Mesenchymal stem cell (in vitro differentiated cells and primary cell): ENCODE data around the gene PNPLA1.
A peak's percentile ranks its signal among the peaks of the same experiment; 100 is the strongest.

Experiments
- DNase-seq: peaks from one replicate; pipeline ENCODE4 v3.0.0-alpha.2; 2013
- H2AFZ ChIP-seq: one replicate; pipeline ENCODE4 v1.6.1; 2013; ENCODE audit warnings: low read depth, mild to moderate bottlenecking, control low read depth, inconsistent platforms, low read length, moderate library complexity
- H2AK5ac ChIP-seq: 2 replicates; pipeline ENCODE4 v1.6.1; 2013; ENCODE audit warnings: low read length, moderate library complexity, mild to moderate bottlenecking, inconsistent platforms; ENCODE audit not compliant: severe bottlenecking
- H2BK120ac ChIP-seq: one replicate; pipeline ENCODE4 v1.6.1; 2013; ENCODE audit warnings: low read depth, mild to moderate bottlenecking, inconsistent platforms, low read length, moderate library complexity
- H2BK12ac ChIP-seq, 2 experiments: one replicate each; pipeline ENCODE4 v1.6.1; 2013; ENCODE audit warnings: inconsistent platforms in 2 of 2, low read length in 2 of 2, mild to moderate bottlenecking in 2 of 2, moderate library complexity in 2 of 2, control low read depth in 1 of 2
- H2BK15ac ChIP-seq: one replicate; pipeline ENCODE4 v1.6.1; 2013; ENCODE audit warnings: mild to moderate bottlenecking, low read depth, inconsistent platforms; ENCODE audit not compliant: poor library complexity, severe bottlenecking
- H2BK5ac ChIP-seq: 2 replicates; pipeline ENCODE4 v1.6.1; 2013; ENCODE audit warnings: low read depth, mild to moderate bottlenecking, low read length, control low read depth, inconsistent platforms; ENCODE audit not compliant: poor library complexity, severe bottlenecking
- H3K14ac ChIP-seq, 2 experiments: one replicate each; pipeline ENCODE4 v1.6.1; 2013; ENCODE audit warnings: inconsistent platforms in 2 of 2, low read length in 2 of 2, control low read depth in 1 of 2, mild to moderate bottlenecking in 1 of 2, moderate library complexity in 1 of 2
- H3K18ac ChIP-seq, 2 experiments: one replicate each; pipeline ENCODE4 v1.6.1; 2013; ENCODE audit warnings: inconsistent platforms in 2 of 2, low read length in 2 of 2, control low read depth in 1 of 2, low read depth in 1 of 2, mild to moderate bottlenecking in 1 of 2
- H3K23ac ChIP-seq, 2 experiments: one replicate each; pipeline ENCODE4 v1.6.1; 2013; ENCODE audit warnings: inconsistent platforms in 2 of 2, low read length in 2 of 2, mild to moderate bottlenecking in 2 of 2, moderate library complexity in 2 of 2, control low read depth in 1 of 2
- H3K27ac ChIP-seq: 2 replicates; pipeline ENCODE4 v1.5.1; 2013; ENCODE audit warnings: mild to moderate bottlenecking, moderate library complexity, low read length, control low read depth, inconsistent platforms; ENCODE audit not compliant: poor library complexity, severe bottlenecking
- H3K27me3 ChIP-seq, 2 experiments: 2 replicates each; pipeline versions ENCODE4 v1.6.1 to v1.7.0; 2013; ENCODE audit warnings: low read length in 2 of 2, mild to moderate bottlenecking in 2 of 2, moderate library complexity in 2 of 2, control low read depth in 1 of 2, inconsistent platforms in 1 of 2; ENCODE audit not compliant: control insufficient read depth in 1 of 2, insufficient read depth in 1 of 2
- H3K36me3 ChIP-seq, 2 experiments: 2 replicates each; pipeline versions ENCODE4 v1.6.1 to v1.7.0; 2013; ENCODE audit warnings: low read length in 2 of 2, control low read depth in 1 of 2, inconsistent platforms in 1 of 2, low read depth in 1 of 2, mild to moderate bottlenecking in 1 of 2; ENCODE audit not compliant: insufficient read depth in 2 of 2, control insufficient read depth in 1 of 2
- H3K4ac ChIP-seq, 2 experiments: one replicate each; pipeline ENCODE4 v1.6.1; 2013; ENCODE audit warnings: inconsistent platforms in 2 of 2, low read length in 2 of 2, mild to moderate bottlenecking in 2 of 2, moderate library complexity in 2 of 2, control low read depth in 1 of 2, low read depth in 1 of 2
- H3K4me1 ChIP-seq: 2 replicates; pipeline ENCODE4 v1.6.1; 2013; ENCODE audit warnings: low read depth, low read length, control low read depth; ENCODE audit not compliant: control insufficient read depth, insufficient read depth
- H3K4me2 ChIP-seq: 2 replicates; pipeline ENCODE4 v1.6.1; 2013; ENCODE audit warnings: low read length, mild to moderate bottlenecking, inconsistent platforms; ENCODE audit not compliant: poor library complexity, severe bottlenecking
- H3K4me3 ChIP-seq, 2 experiments: 2 replicates each; pipeline versions ENCODE4 v1.5.1 to v1.7.0; 2013; ENCODE audit warnings: low read length in 2 of 2, mild to moderate bottlenecking in 2 of 2, control low read depth in 1 of 2, low read depth in 1 of 2; ENCODE audit not compliant: insufficient read depth in 1 of 2
- H3K79me1 ChIP-seq: replicated peaks from 2 replicates; pipeline ENCODE4 v1.6.1; 2013; ENCODE audit warnings: mild to moderate bottlenecking, control low read depth, low read length, inconsistent platforms; ENCODE audit not compliant: poor library complexity, severe bottlenecking
- H3K9ac ChIP-seq: 2 replicates; pipeline ENCODE4 v1.7.0; 2013; ENCODE audit warnings: mild to moderate bottlenecking, low read length, moderate library complexity
- H3K9me3 ChIP-seq: 2 replicates; pipeline ENCODE4 v1.7.0; 2013; ENCODE audit warnings: mild to moderate bottlenecking, low read length; ENCODE audit not compliant: control insufficient read depth
- H4K8ac ChIP-seq: one replicate; pipeline ENCODE4 v1.6.1; 2013; ENCODE audit warnings: inconsistent platforms, mild to moderate bottlenecking, low read length, moderate library complexity
- H4K91ac ChIP-seq: one replicate; pipeline ENCODE4 v1.6.1; 2013; ENCODE audit warnings: mild to moderate bottlenecking, low read length, inconsistent platforms
- WGBS: methylation state at CpG from one replicate; pipeline ENCODE4 v1.1.7; 2013; ENCODE audit warnings: mixed read lengths; 5-methylcytosine and 5-hydroxymethylcytosine counted together

Gene PNPLA1

DNA sequence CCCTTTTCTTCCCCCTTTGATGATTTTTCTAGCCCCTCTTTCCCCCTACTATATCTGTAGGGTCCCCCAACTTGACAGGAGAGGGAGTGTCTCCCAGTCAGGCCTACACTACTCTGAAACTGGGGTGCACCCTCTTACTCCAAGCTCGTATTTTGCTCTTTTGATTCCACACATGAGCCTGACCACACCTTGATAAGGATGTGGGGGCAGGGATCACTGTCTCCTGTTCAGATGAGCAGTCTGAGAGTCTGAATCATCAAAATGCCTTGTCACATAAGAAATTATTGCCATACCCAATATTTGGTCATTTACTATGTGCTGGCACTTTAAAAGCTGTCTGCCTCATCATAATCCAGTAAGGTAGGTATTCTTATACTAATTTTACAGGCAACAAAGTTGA lies 15.9 kb downstream of the PNPLA1 start:
- no peak overlapping the region for H4K8ac ChIP-seq
- H3K27ac ChIP-seq: no peak overlapping the region
- H3K27me3 ChIP-seq: peaks cover 41 to 66% of the 10 kb centered on the region in 2 experiments
- H3K4me3 ChIP-seq: no peak overlapping the region
- no peak overlapping the region for H2AFZ ChIP-seq
- no peak overlapping the region for H3K4ac ChIP-seq
- H3K9ac ChIP-seq: no peak overlapping the region
- H2BK15ac ChIP-seq: no peak overlapping the region
- H3K23ac ChIP-seq: no peak overlapping the region
- no peak overlapping the region for H2BK12ac ChIP-seq
- H3K4me2 ChIP-seq: no peak overlapping the region
- H3K14ac ChIP-seq: no peak overlapping the region
- H3K18ac ChIP-seq: no peak overlapping the region
- no peak overlapping the region for H2BK120ac ChIP-seq
- H3K9me3 ChIP-seq: no peaks in the 10 kb centered on the region
- H3K4me1 ChIP-seq: no peaks in the 10 kb centered on the region
- no peaks in the 10 kb centered on the region for H3K36me3 ChIP-seq
- no peak overlapping the region for H2BK5ac ChIP-seq
- DNase-seq: no peak
- H4K91ac ChIP-seq: no peak overlapping the region
- 67% methylated on average over 1 of the region's 1 CpG for WGBS
- H2AK5ac ChIP-seq: no peak overlapping the region
- no peaks in the 10 kb centered on the region for H3K79me1 ChIP-seq

DNA sequence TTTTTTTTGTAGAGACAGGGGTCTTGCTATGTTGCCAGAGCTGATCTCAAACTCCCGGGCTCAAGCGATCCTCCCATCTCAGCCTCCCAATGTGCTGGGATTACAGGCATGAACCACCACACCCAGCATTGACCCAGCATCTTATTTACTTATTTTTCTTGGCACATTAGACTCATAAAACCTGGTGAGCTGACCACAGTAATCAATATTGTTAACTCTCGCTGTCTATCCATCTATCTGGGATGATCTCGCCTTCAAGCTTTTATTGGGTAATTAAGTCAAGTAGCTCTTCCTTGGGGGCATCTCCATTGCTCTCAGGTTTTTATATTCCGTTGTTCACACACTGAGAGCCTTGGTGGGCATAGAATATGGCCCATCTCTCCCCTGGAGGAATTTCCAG lies 17.0 kb downstream of the PNPLA1 start:
- Histone ChIP-seq H3K4me3 (no peak overlapping the region), H2BK15ac (no peak overlapping the region), H3K9ac (no peak overlapping the region), H2AFZ (no peak overlapping the region), H2BK5ac (no peak overlapping the region), H3K79me1 (no peaks in the 10 kb centered on the region), H3K23ac (no peak overlapping the region), H2BK12ac (no peak overlapping the region), H3K4ac (no peak overlapping the region), H2BK120ac (no peak overlapping the region), H3K9me3 (no peaks in the 10 kb centered on the region), H4K8ac (no peak overlapping the region), H2AK5ac (no peak overlapping the region), H4K91ac (no peak overlapping the region), H3K14ac (no peak overlapping the region), H3K36me3 (no peaks in the 10 kb centered on the region), H3K4me2 (no peak overlapping the region), H3K4me1 (no peaks in the 10 kb centered on the region), H3K18ac (no peak overlapping the region), H3K27me3 (peaks cover 33 to 62% of the 10 kb centered on the region in 2 experiments), H3K27ac (no peak overlapping the region)
- 71% methylated on average over 5 of the region's 5 CpGs for WGBS
- no peak for DNase-seq

DNA sequence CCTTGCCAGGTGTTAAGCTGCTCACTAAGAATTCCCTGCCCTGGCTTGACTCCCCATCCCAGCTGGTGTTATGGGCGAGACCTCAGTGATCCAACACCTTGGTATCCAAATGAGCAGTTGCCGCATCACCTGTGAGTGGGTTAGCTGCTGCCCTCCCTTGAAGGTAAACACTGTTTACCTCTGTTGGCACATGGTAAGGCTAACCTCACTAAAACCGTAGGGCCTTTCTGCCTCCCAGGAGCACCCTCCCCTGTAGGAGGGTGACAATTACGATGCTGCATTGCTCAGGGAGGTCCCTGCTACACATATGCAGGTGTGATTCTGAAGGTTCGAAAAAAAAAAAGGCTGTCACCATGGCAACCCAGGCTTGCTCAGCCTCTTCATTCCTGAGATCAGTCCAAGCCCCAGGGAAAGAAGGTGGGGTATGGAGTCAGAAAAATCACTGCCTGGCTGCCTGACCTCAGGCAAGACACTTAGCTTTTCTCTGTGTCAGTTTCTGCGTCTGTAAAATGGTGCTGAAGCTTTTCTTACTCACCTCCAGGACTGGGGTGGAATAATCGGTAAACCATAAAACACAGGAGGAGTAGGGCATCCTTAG lies 19.5 kb downstream of the PNPLA1 start:
- H3K79me1 ChIP-seq: no peaks in the 10 kb centered on the region
- no peak overlapping the region for H3K4ac ChIP-seq
- H3K36me3 ChIP-seq: no peaks in the 10 kb centered on the region
- WGBS: 86% methylated on average over 7 of the region's 7 CpGs
- peaks cover 21 to 63% of the 10 kb centered on the region in 2 experiments for H3K27me3 ChIP-seq
- no peak overlapping the region for H2BK120ac ChIP-seq
- no peak overlapping the region for H3K4me2 ChIP-seq
- no peak overlapping the region for H4K8ac ChIP-seq
- no peak overlapping the region for H3K14ac ChIP-seq
- no peak overlapping the region for H3K4me3 ChIP-seq
- H3K27ac ChIP-seq: no peak overlapping the region
- no peak overlapping the region for H3K23ac ChIP-seq
- no peak overlapping the region for H2AK5ac ChIP-seq
- H4K91ac ChIP-seq: no peak overlapping the region
- H2AFZ ChIP-seq: no peak overlapping the region
- no peak for DNase-seq
- H3K4me1 ChIP-seq: no peaks in the 10 kb centered on the region
- no peak overlapping the region for H2BK15ac ChIP-seq
- no peak overlapping the region for H2BK12ac ChIP-seq
- H2BK5ac ChIP-seq: no peak overlapping the region
- H3K9me3 ChIP-seq: no peaks in the 10 kb centered on the region
- H3K9ac ChIP-seq: no peak overlapping the region
- H3K18ac ChIP-seq: no peak overlapping the region

DNA sequence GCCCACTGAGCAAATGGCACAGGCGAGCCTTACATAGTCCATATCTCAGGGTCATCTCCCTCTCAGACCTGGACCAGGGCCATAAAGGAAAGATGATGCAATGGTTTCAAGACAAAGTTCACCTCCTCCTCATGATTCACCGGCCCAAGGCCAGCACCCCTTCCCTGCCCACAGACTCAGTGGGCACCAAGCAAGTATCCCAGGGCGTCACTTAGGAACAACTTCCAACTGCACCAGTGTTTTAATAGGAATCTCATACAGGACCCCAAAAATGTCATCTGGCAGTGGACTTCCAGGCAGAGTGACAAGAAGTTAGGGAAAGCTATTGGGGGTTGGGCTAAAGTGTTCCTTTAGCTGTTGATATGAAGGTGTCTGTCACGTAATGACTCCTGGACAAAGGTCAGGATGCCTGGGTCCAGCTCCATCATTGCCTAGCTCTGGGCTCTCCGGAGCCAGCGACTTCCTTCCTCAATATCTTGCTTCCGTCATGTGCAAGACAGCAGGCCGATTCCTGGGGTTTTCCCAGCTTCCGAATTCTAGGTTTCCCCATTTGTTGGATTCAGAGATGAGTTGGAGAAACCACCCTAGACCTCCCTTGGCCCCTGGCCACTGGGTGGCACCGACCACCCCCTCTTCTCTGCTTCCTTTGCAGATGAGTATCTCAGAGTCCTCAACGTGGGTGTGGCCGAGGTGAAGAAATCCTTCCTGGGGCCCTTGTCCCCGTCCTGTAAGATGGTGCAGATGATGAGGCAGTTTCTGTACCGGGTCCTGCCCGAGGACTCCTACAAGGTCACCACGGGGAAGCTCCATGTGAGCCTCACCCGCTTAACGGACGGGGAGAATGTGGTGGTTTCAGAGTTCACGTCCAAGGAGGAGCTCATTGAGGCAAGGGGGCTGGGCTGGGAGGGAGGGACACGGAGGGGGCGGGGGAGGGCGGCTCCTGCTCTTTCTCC lies 21.1 kb downstream of the PNPLA1 start:
- no peak overlapping the region for H4K91ac ChIP-seq
- peak; percentile 22 for DNase-seq
- H3K18ac ChIP-seq: no peak overlapping the region
- H2BK12ac ChIP-seq: no peak overlapping the region
- no peaks in the 10 kb centered on the region for H3K36me3 ChIP-seq
- no peak overlapping the region for H3K27ac ChIP-seq
- 82% methylated on average over 20 of the region's 23 CpGs for WGBS
- no peak overlapping the region for H3K23ac ChIP-seq
- H2BK15ac ChIP-seq: no peak overlapping the region
- peaks cover 6 to 55% of the 10 kb centered on the region in 2 experiments for H3K27me3 ChIP-seq
- no peak overlapping the region for H2AFZ ChIP-seq
- no peaks in the 10 kb centered on the region for H3K4me1 ChIP-seq
- H3K4ac ChIP-seq: no peak overlapping the region
- H4K8ac ChIP-seq: no peak overlapping the region
- H3K4me2 ChIP-seq: no peak overlapping the region
- no peak overlapping the region for H2BK5ac ChIP-seq
- H3K4me3 ChIP-seq: no peak overlapping the region
- no peaks in the 10 kb centered on the region for H3K79me1 ChIP-seq
- no peaks in the 10 kb centered on the region for H3K9me3 ChIP-seq
- H2AK5ac ChIP-seq: no peak overlapping the region
- H3K9ac ChIP-seq: no peak overlapping the region
- H2BK120ac ChIP-seq: no peak overlapping the region
- no peak overlapping the region for H3K14ac ChIP-seq
